Small intestine (tissue), 7 donors: ENCODE measurements around the gene EFTUD2. TPM values are rescaled to one million over a fixed set of nuclear protein-coding genes. Genes with fewer than 3 reads are reported as not detected.

ENCODE experiments used
- DNase-seq, 2 donors: peaks; one replicate each; pipeline versions ENCODE4 v3.0.0 to v3.0.0-alpha.2; 2013
- FAIRE-seq: peaks from 2 replicates; lab custom pipeline; 2012; peaks lifted over from hg19 to GRCh38; lab: Jason Lieb, UNC
- H3K27ac ChIP-seq, 3 donors: one replicate each; pipeline ENCODE4 v1.5.1; 2013; ENCODE audit warnings: low read length in 2 of 3, mild to moderate bottlenecking in 2 of 3, control low read depth in 1 of 3, inconsistent platforms in 1 of 3, low read depth in 1 of 3, moderate library complexity in 1 of 3
- H3K27me3 ChIP-seq, 3 donors: one replicate each; pipeline ENCODE4 v1.6.1; 2013; ENCODE audit warnings: low read length in 3 of 3, inconsistent platforms in 1 of 3; ENCODE audit not compliant: control insufficient read depth in 3 of 3, insufficient read depth in 3 of 3
- H3K36me3 ChIP-seq, 3 donors: one replicate each; pipeline ENCODE4 v1.6.1; 2013; ENCODE audit warnings: low read length in 3 of 3, inconsistent platforms in 1 of 3, low read depth in 1 of 3, mild to moderate bottlenecking in 1 of 3, moderate library complexity in 1 of 3; ENCODE audit not compliant: control insufficient read depth in 3 of 3, insufficient read depth in 2 of 3
- H3K4me1 ChIP-seq, 3 donors: one replicate each; pipeline ENCODE4 v1.6.1; 2013; ENCODE audit warnings: low read length in 2 of 3, inconsistent platforms in 1 of 3, low read depth in 1 of 3, mild to moderate bottlenecking in 1 of 3, moderate library complexity in 1 of 3; ENCODE audit not compliant: control insufficient read depth in 3 of 3, insufficient read depth in 2 of 3
- H3K4me3 ChIP-seq, 3 donors: one replicate each; pipeline ENCODE4 v1.5.1; 2013; ENCODE audit warnings: low read length in 3 of 3, control low read depth in 1 of 3, inconsistent platforms in 1 of 3, low read depth in 1 of 3, mild to moderate bottlenecking in 1 of 3, moderate library complexity in 1 of 3
- H3K9me3 ChIP-seq, 2 donors: one replicate each; pipeline ENCODE4 v1.6.1; 2013; ENCODE audit warnings: low read depth in 1 of 2, low read length in 1 of 2; ENCODE audit not compliant: control insufficient read depth in 2 of 2, insufficient read depth in 1 of 2
- WGBS, 3 donors: extraction: QIAGEN DNeasy Blood & Tissue Kit; methylation state at CpG; one replicate each; pipeline ENCODE4 v1.1.7; 2013; 5-methylcytosine and 5-hydroxymethylcytosine counted together
- polyA plus RNA-seq, 4 donors: library from polyadenylated mRNA; stranded (reverse) in 3 of 4; unstranded in 1 of 4; fragments of 200-250 nt in 3 of 4; fragments of 120-200 nt in 1 of 4; gene quantifications; one replicate each; pipeline versions ENCODE4 v1.2.1 to v1.2.3, GENCODE V29; 2013
- donor health status: healthy with polysubstance abuse.
- donor health status: control.
- donor health status: control.
- donor health status: Bipolar disorder and iron deficiency.
- donor health status: healthy.

Gene EFTUD2
- polyA plus RNA-seq, 4 donors: 19.9 to 71.2 (median 33.8) TPM

DNA sequence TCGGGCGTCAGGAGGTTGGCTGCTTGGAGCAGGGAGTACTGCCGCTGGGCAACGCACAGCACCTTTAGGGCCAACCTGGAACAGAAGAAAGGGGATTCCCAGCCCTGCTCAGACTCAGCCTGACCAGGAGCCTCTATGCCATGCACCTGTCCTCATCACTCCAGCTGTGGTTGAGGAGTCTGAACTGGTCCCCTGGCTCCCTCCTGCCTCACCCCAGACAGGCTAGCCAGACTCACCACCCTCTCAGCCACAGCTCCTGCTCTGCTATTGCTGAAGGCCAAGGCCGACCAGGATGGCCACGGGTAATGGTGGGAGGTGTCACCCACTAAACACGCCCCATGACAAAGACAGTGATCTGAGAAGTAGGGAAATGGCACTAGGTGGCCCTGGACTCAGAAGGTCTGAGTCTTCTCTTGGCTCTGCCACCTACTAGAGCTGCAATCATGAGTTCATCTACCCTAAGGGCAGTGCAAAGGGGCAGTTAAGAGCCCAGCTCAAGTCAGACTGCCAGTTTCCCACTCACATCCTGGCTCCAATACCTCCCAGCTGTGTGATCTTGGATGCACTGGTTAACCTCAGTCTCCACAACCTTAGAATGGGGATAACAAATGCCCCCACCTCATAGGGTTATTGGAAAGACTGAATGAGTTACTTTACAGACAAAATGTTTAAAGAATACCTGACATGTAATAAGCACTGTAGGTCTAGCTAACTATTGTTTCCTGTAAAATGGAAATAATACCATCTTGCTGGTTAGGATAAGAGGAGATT is 29.9 kb upstream of the EFTUD2 start:
- H3K36me3 ChIP-seq: peaks cover 0 to 71% (median 0%) of the 10 kb centered on the region in 3 donors
- no peaks in the 10 kb centered on the region for H3K27me3 ChIP-seq
- 89 to 95% (median 93%) methylated on average over 7 of the region's 7 CpGs for whole genome bisulfite sequencing, 3 donors
- H3K4me1 ChIP-seq: no peaks in the 10 kb centered on the region
- no peaks in the 10 kb centered on the region for H3K9me3 ChIP-seq
- DNase-seq (no peak), FAIRE-seq (no peak)
- no peak overlapping the region for H3K27ac ChIP-seq
- H3K4me3 ChIP-seq: no peak overlapping the region

- 95 to 96% (median 95%) methylated on average over 15 of the region's 15 CpGs for WGBS, 3 donors
- no peaks in the 10 kb centered on the region for H3K9me3 ChIP-seq
- no peak overlapping the region for H3K4me3 ChIP-seq
- FAIRE-seq: no peak
- peaks cover 0 to 63% (median 0%) of the 10 kb centered on the region in 3 donors for H3K36me3 ChIP-seq
- H3K27ac ChIP-seq: no peak overlapping the region
- no peaks in the 10 kb centered on the region for H3K27me3 ChIP-seq
- H3K4me1 ChIP-seq: no peaks in the 10 kb centered on the region
- no peak for DNase-seq
Observed at GRCh38 chr17:44928136-44928535, 28.9 kb upstream of the EFTUD2 start.

DNA sequence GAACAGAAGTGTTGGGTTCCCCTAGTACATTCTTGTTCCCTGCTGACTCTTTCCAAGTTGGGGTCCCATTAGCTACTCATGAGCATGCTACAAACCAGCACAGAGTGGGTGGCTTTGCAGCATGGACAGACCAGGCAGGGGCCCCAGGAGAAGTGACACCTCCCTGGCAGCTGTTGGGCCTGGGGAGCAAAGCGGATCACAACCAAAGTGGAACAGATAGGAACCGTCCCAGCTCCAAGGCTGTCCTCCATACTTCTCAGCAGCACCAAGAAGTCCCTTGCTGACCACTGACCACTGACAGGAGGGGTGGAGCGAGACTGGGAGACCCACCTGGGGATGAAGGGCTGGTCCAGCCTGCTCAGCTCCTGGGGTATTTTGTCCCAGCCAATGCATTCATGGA is 28.5 kb upstream of the EFTUD2 start:
- FAIRE-seq: no peak
- peaks cover 0 to 2% (median 0%) of the 10 kb centered on the region in 3 donors for H3K27me3 ChIP-seq
- no peaks in the 10 kb centered on the region for H3K4me1 ChIP-seq
- H3K4me3 ChIP-seq: no peak overlapping the region
- peaks cover 0 to 58% (median 0%) of the 10 kb centered on the region in 3 donors for H3K36me3 ChIP-seq
- no peak overlapping the region for H3K27ac ChIP-seq
- whole genome bisulfite sequencing, 3 donors: 87 to 96% (median 92%) methylated on average over 3 of the region's 3 CpGs
- no peaks in the 10 kb centered on the region for H3K9me3 ChIP-seq
- no peak for DNase-seq

GRCh38 chr17:44926821-44927525 is 27.7 kb upstream of the EFTUD2 start:
- no peak overlapping the region for H3K27ac ChIP-seq
- peaks cover 0 to 7% (median 0%) of the 10 kb centered on the region in 3 donors for H3K27me3 ChIP-seq
- no peaks in the 10 kb centered on the region for H3K4me1 ChIP-seq
- peaks cover 0 to 52% (median 0%) of the 10 kb centered on the region in 3 donors for H3K36me3 ChIP-seq
- WGBS, 3 donors: 92 to 93% (median 93%) methylated on average over 15 of the region's 15 CpGs
- no peaks in the 10 kb centered on the region for H3K9me3 ChIP-seq
- no peak for FAIRE-seq
- H3K4me3 ChIP-seq: no peak overlapping the region
- no peak for DNase-seq

DNA sequence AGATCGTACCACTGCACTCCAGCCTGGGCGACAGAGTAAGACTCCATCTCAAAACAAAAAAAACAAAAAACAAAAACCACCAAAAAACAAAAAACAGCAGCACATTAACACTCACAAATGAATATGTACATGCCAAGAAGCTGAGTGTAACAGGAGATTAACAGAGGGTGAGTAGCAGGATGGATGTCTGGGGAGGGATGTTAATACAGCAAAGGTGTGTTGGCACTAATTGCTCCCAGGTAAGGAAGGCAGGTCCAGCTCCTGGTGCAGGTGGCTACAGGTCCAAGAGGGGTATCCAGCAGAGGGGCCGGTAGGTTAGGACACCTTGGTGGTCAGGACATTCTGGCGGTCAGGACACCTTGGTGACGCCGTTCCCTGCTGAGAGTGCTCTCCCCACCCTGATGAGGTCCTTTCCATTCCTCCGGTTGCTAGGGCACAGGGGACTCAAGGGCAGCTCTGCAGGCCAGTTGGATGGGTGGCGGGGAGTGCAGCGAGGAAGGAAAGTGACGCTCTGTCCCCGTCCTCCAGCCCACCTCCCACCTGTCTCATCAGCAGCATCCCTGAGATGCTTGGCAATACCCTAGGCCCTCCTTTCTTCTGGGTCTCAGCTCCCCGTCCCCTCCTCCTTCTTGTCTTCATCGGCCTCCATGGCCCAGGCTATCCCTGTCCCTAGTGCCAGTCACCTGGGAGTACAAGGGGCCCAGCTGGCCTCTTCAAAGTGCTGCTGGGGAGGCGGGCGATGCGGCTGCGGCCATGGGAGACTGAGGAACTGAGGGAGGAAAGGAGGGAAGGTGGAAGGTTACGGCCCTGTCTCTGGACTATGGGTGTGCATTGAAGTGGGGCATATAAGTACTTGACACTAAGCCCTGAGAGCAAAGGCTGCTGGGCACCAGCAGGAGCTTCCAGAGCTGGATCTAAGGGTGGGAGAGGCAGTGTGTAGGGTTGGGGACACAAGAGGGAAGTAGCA is 26.8 kb upstream of the EFTUD2 start:
- no peak for DNase-seq

GRCh38 chr17:44924107-44924544 is 24.9 kb upstream of the EFTUD2 start:
- Histone ChIP-seq H3K4me3 (no peak overlapping the region), H3K9me3 (no peaks in the 10 kb centered on the region), H3K4me1 (no peaks in the 10 kb centered on the region), H3K36me3 (peaks cover 0 to 33% (median 0%) of the 10 kb centered on the region in 3 donors), H3K27me3 (peaks cover 0 to 25% (median 0%) of the 10 kb centered on the region in 3 donors), H3K27ac (no peak overlapping the region)
- WGBS, 3 donors: 52 to 77% (median 59%) methylated on average over 9 of the region's 9 CpGs
- FAIRE-seq: no peak
- no peak for DNase-seq

More for the DNA sequence above, 26.8 kb upstream of the EFTUD2 start:
- Histone ChIP-seq H3K9me3 (no peaks in the 10 kb centered on the region), H3K4me3 (no peak overlapping the region), H3K4me1 (no peaks in the 10 kb centered on the region), H3K27me3 (peaks cover 0 to 15% (median 0%) of the 10 kb centered on the region in 3 donors), H3K27ac (no peak overlapping the region), H3K36me3 (peaks cover 0 to 44% (median 0%) of the 10 kb centered on the region in 3 donors)
- no peak for FAIRE-seq
- 96 to 97% (median 96%) methylated on average over 18 of the region's 18 CpGs for WGBS, 3 donors

DNA sequence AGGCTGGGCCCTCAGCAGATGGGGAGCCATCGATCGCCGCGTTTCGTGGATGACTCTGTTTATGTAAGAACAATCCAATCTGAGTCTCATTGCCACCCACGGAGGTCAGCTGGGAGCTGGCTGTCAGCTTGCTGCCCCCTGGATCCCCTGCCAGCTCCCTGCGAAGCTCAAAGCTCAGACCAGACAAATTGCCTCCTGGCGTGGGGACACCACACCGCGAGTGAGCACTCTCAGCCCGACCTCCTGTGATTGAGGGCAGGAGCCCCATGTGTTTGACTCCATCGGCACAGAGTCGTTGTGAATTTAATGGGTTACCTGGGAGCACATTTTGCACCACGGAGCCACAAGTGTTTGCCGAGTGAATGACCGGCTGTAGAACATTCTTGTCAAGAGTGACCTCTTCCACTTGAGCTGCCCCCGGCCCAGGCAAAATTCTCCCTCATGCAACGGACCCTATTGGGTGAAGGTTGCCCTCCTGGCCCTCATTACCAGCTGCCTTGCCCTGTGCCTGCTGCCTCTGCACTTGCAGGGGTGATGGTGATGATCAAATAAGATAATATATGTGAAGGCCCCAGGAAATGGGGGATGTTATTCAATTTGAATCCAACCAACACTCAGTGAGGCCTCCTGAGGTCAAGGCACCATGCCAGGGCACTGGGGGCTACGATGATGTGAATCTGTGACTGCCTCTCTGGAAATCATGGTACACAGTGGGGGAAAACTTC is 23.7 kb upstream of the EFTUD2 start:
- 75 to 80% (median 79%) methylated on average over 18 to 19 of the region's 19 CpGs for WGBS, 3 donors
- peaks cover 0 to 25% (median 0%) of the 10 kb centered on the region in 3 donors for H3K27me3 ChIP-seq
- no peaks in the 10 kb centered on the region for H3K9me3 ChIP-seq
- no peak for FAIRE-seq
- no peak for DNase-seq
- no peak overlapping the region for H3K27ac ChIP-seq
- H3K36me3 ChIP-seq: peaks cover 0 to 21% (median 0%) of the 10 kb centered on the region in 3 donors
- H3K4me3 ChIP-seq: no peak overlapping the region
- no peaks in the 10 kb centered on the region for H3K4me1 ChIP-seq
